GM12873 (cell line): ENCODE results near the gene SAT1.

Source experiments
- TF ChIP-seq, protein P1 (sequence below): IDR thresholded peaks from 2 replicates; pipeline ENCODE4 v1.5.1; 2012; ENCODE audit warnings: low read depth, mild to moderate bottlenecking, moderate library complexity, low read length, control low read depth; ENCODE audit not compliant: insufficient read depth; ENCODE audit errors: missing control alignments

The SAT1 gene

DNA sequence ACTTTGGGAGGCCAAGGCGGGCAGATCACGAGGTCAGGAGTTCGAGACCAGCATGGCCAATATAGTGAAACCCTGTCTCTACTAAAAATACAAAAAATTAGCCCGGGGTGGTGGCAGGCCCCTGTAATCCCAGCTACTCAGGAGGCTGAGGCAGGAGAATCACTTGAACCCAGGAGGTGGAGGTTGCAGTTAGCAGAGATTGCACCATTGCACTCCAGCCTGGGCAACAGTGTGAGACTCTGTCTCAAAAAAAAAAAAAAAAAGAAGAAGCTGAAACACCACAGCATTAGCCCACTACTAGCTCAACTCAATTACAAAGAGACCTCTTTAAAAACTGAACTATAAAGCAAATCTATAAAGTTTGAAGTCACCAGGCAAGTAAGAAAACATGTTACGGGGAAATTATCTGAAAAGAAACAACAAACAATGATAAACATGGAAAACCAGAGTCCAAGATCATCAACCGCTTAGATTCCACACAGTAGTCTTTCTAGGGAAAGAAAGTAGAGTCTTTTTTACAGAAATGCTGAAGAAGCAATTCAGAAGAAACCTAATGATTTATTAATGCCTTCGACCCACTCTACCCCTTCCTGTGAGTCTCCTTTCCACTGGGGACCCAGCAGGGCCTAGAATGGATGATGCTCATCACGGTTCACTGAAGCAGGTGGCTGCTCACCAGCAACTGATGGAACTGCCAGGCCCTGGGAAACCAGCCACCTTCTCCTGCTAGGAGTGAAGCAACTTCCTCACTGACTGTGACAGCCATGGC lies 6.6 kb downstream of the SAT1 start:
- TF ChIP-seq, protein P1, sequence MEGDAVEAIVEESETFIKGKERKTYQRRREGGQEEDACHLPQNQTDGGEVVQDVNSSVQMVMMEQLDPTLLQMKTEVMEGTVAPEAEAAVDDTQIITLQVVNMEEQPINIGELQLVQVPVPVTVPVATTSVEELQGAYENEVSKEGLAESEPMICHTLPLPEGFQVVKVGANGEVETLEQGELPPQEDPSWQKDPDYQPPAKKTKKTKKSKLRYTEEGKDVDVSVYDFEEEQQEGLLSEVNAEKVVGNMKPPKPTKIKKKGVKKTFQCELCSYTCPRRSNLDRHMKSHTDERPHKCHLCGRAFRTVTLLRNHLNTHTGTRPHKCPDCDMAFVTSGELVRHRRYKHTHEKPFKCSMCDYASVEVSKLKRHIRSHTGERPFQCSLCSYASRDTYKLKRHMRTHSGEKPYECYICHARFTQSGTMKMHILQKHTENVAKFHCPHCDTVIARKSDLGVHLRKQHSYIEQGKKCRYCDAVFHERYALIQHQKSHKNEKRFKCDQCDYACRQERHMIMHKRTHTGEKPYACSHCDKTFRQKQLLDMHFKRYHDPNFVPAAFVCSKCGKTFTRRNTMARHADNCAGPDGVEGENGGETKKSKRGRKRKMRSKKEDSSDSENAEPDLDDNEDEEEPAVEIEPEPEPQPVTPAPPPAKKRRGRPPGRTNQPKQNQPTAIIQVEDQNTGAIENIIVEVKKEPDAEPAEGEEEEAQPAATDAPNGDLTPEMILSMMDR: no peak

DNA sequence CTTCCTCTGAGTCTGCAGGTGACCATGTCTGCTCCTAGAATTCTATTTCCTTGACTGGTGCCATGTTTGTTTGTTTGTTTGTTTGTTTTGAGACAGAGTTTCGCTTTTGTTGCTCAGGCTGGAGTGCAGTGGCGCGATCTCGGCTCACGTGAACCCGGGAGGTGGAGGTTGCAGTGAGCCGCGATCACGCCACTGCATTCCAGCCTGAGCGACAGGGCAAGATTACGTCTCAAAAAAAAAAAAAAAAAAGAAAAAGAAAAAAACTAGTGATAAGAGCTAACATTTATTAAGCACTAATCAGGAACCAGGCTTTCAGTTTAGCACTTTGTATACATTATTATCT lies 7.2 kb downstream of the SAT1 start:
- TF ChIP-seq, protein P1: no peak

DNA sequence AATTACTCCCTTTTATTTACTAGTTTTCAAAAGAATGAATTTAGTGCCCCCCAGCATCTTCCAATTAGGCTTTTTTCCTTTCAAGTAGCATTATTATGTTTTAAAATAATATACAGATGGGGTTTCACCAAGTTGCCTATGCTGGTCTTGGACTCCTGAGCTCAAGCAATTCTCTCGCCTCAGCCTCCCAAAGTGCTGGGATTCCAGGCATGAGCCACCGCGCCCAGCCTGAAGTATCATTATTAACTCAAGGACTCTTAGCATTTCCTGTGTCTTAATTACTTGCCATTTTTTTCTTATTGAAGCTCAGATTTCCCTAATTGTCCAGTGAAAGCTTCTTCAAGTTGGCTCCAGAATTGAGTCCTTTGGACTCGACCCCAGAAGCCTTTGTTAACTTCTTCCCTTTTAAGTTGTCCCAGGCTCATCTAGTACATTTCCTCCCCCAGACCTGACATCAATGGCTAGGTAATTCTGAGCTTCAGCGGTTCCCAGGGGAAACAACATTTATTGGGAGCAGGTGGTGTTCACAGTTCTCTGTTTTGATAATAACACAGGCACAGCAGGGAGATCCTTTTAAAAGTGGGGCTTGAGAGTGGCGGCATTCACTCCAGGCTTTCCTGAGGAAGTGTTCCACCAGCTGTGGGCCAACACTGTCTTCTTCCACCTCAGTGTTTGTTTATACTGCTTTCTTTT lies 10.0 kb downstream of the SAT1 start:
- TF ChIP-seq, protein P1: no peak

DNA sequence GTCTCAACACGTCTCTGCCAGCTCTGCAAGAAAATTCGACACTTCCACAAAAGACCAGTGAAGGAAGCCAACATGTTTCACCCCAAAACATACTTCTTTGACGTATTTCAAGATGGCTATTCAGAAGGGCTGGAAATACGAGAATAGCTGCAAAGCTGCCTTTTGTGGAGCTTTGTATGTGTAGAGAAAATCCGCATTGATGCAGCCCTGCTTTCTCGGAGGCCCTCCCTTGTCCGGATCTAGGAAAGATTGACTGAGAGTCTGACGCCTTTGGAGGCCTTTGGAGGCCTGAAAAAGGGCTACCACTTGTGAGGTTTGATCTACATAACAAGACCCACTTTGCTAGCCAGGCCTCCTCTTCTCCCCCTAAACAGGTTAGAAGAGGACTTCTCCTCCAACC lies 12.2 kb downstream of the SAT1 start:
- TF ChIP-seq, protein P1: no peak

DNA sequence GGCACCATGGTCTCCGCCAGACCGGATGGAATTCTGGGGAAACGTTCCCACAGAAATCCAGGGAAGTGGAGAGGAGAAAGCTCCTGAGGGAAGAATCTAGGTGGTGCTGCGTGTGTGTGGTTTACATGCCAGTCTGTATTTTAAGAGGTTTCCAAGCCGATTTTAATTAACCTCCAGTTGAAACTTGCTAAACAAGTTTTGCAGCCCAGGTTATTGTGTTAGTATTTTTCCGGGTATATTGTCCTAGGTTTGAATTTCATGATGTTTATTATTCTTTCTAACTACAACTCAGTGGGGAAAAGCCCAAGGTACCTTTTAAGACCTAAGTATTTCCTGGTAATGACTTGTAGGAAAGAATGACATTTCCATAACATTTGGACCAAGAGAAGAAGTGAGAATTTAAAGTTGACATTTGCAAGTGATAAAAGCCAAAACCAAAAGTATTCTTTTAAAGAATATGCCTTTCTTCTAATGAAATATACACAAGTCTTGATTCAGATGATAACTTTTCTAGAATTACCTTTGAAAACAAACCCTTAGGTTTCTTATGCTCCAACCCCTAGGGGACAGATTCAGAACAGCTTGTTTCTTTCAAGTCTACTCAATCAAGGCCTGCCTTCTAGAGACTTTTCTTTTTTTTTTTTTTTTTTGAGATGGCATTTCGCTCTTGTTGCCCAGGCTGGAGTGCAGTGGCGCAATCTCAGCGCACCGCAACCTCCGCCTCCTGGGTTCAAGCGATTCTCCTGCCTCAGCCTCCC lies 14.6 kb downstream of the SAT1 start:
- TF ChIP-seq, protein P1: no peak

DNA sequence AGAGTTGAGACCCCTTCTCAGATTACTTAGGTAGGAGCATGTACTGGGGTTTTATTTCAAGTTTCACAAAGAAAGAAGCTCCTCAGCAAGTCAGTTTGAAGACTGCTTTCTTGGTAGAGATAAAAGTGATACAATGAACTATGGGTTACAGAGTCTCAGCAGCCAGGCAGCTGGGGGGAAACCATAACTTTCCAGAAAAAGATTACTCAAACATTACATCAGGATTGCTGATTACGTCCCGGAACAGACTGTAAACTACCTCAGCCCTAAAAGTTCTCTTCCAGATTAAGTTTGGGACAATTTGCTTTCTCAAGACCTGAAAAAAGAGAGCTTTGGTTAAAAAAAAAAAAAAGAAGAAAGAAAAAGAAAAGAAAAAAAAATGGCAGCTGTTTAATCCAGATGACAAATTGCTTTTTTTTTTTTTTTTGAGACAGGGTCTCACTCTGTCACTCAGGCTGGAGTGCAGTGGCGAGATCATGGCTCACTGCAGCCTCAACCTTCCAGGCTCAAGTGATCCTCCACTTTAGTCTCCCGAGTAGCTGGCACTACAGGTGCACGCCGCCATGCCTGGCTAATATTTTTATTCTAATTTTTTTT lies 16.6 kb downstream of the SAT1 start:
- TF ChIP-seq, protein P1: no peak

DNA sequence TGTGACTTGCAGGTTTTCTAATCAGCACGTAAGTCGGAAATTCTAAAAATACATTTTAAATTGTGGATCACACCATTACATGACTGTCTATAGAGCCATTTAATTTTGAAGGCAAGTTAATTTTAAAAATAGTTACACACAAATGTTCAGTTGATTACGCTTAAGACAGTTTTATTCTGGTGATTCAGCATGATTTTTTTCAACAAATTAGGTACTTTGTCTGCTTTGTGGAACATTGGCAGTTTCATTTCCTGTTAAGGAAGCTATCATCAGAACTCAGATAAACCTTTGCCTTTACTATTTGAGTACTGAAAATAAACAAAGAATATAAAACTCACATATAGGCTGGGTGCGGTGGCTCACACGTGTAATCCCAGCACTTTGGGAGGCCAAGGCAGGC lies 19.5 kb downstream of the SAT1 start:
- TF ChIP-seq, protein P1: no peak
